Epithelial cell of prostate (primary cell): ENCODE results near the gene DES.

ENCODE experiments used
- DNase-seq: peaks from one replicate; pipeline ENCODE4 v3.0.0-alpha.2; 2011; ENCODE audit warnings: low read depth, low spot score
- H3K27ac ChIP-seq: fragments of 450-650 bp; 2 replicates; pipeline ENCODE4 v1.5.1; 2017; ENCODE audit warnings: mild to moderate bottlenecking

The DES gene

GRCh38 chr2:219449609-219450008 is 31.4 kb downstream of the DES start:
- H3K27ac ChIP-seq, result no peak overlapping the region
- DNase-seq, result no peak

GRCh38 chr2:219451661-219452360 is 33.6 kb downstream of the DES start:
- DNase-seq, result no peak
- peak overlapping the region; percentile 92 for H3K27ac ChIP-seq

- DNase-seq, result peak; percentile 73
- peak overlapping the region; percentile 92 for H3K27ac ChIP-seq
Observed at GRCh38 chr2:219452361-219453317, 34.5 kb downstream of the DES start.

GRCh38 chr2:219453671-219454590 is 35.8 kb downstream of the DES start:
- peak overlapping the region; percentile 92 for H3K27ac ChIP-seq
- no peak for DNase-seq

- DNase-seq, result no peak
- no peak overlapping the region for H3K27ac ChIP-seq
Observed at GRCh38 chr2:219455581-219455980, 37.4 kb downstream of the DES start.

GRCh38 chr2:219457784-219458369 is 39.7 kb downstream of the DES start:
- DNase-seq, result peak; percentile 39
- H3K27ac ChIP-seq, result peak overlapping the region; percentile 13

GRCh38 chr2:219458996-219459395 is 40.8 kb downstream of the DES start:
- no peak for DNase-seq
- H3K27ac ChIP-seq, result no peak overlapping the region

GRCh38 chr2:219459460-219460311 is 41.5 kb downstream of the DES start:
- no peak overlapping the region for H3K27ac ChIP-seq
- no peak for DNase-seq

- no peak for DNase-seq
- no peak overlapping the region for H3K27ac ChIP-seq
Observed at GRCh38 chr2:219460424-219460926, 42.3 kb downstream of the DES start.

- no peak for DNase-seq
- no peak overlapping the region for H3K27ac ChIP-seq
Observed at GRCh38 chr2:219461047-219461514, 42.9 kb downstream of the DES start.

- H3K27ac ChIP-seq, result no peak overlapping the region
- no peak for DNase-seq
Observed at GRCh38 chr2:219461669-219462068, 43.5 kb downstream of the DES start.

GRCh38 chr2:219462349-219462748 is 44.2 kb downstream of the DES start:
- H3K27ac ChIP-seq, result no peak overlapping the region
- no peak for DNase-seq

GRCh38 chr2:219464286-219465032 is 46.3 kb downstream of the DES start:
- no peak overlapping the region for H3K27ac ChIP-seq

GRCh38 chr2:219465659-219466561 is 47.7 kb downstream of the DES start:
- H3K27ac ChIP-seq, result no peak overlapping the region
- DNase-seq, result no peak

More at GRCh38 chr2:219464286-219465032, 46.3 kb downstream of the DES start:
- DNase-seq, result no peak

GRCh38 chr2:219466816-219467735 is 48.9 kb downstream of the DES start:
- peak; percentile 45 for DNase-seq
- peak overlapping the region; percentile 52 for H3K27ac ChIP-seq

- peak overlapping the region; percentile 52 for H3K27ac ChIP-seq
- DNase-seq, result peak; percentile 60
Observed at GRCh38 chr2:219467736-219468075, 49.5 kb downstream of the DES start.
